ENCODE results near the gene SNAI3.

The SNAI3 gene

GRCh38 chr16:88691129-88691813 is 5.0 kb upstream of the SNAI3 start:
- no peak for DNase-seq (ENCODE audit: low spot score)

GRCh38 chr16:88690341-88691128 is 4.2 kb upstream of the SNAI3 start:
- no peak for DNase-seq (ENCODE audit: low spot score)

GRCh38 chr16:88688013-88688778 is 1.9 kb upstream of the SNAI3 start:
- no peak for DNase-seq (ENCODE audit: low spot score)

- no peak for DNase-seq (ENCODE audit: low spot score)
Observed at GRCh38 chr16:88687676-88688012, 1.3 kb upstream of the SNAI3 start.

GRCh38 chr16:88687254-88687576 is 908 bp upstream of the SNAI3 start:
- DNase-seq (ENCODE audit: low spot score): no peak

DNA sequence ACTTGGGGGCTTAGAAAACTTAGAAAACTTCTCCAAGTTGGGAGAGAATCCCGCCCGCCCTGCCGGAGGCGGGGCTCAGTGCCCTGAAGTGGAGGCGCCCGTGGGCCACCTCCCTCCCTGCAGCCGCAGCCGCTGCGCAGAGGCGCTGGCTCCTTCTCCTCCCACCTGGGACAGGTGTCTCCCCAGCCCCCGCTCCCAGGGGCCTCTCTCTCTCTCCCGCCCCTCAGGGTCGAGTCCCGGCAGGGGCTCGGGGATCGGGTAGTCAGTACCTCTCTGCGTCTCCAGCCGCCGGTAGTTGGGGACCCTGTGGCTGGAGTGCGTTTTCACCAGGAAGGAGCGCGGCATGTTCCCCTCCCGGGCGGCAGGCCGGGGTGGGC is 257 bp downstream of the SNAI3 start:
- peak; percentile 49 for DNase-seq (ENCODE audit: low spot score)

GRCh38 chr16:88685156-88686061 is 898 bp downstream of the SNAI3 start:
- DNase-seq (ENCODE audit: low spot score): peak; percentile 85

DNA sequence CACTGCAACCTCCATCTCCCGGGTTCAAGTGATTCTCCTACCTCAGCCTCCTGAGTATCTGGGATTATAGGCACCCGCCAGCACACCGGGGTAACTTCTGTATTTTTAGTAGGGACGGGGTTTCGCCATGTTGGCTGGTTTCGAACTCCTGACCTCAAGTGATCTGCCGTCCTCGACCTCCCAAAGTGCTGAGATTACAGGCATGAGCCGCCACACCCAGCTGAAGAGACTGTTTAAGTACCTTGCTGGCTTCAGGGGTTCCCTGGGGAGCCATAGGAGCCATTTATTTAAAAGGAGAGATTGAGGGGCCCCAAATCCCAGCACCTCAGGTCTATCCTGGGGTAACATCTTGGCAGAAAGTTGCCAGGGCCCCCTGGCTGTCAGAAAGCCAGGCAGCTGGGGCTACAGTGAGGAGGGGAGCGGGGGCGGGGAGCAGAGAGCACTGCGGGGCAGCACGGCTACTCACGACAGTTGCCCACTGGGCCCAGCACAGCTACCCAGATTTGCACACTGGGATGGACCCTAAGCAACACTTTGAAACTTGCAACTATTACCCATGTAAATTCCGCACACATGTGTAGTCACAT is 1.6 kb downstream of the SNAI3 start:
- DNase-seq (ENCODE audit: low spot score): no peak

GRCh38 chr16:88681709-88682451 is 4.4 kb downstream of the SNAI3 start:
- DNase-seq (ENCODE audit: low spot score): no peak

- no peak for DNase-seq (ENCODE audit: low spot score)
Observed at GRCh38 chr16:88681084-88681680, 5.1 kb downstream of the SNAI3 start.

- no peak for DNase-seq (ENCODE audit: low spot score)
Observed at GRCh38 chr16:88680554-88681083, 5.7 kb downstream of the SNAI3 start.

- DNase-seq (ENCODE audit: low spot score): no peak
Observed at GRCh38 chr16:88678224-88678979, 7.9 kb downstream of the SNAI3 start.

- no peak for DNase-seq (ENCODE audit: low spot score)
Observed at GRCh38 chr16:88677721-88678120, 8.6 kb downstream of the SNAI3 start.

GRCh38 chr16:88676502-88677242 is 9.6 kb downstream of the SNAI3 start:
- no peak for DNase-seq (ENCODE audit: low spot score)

DNA sequence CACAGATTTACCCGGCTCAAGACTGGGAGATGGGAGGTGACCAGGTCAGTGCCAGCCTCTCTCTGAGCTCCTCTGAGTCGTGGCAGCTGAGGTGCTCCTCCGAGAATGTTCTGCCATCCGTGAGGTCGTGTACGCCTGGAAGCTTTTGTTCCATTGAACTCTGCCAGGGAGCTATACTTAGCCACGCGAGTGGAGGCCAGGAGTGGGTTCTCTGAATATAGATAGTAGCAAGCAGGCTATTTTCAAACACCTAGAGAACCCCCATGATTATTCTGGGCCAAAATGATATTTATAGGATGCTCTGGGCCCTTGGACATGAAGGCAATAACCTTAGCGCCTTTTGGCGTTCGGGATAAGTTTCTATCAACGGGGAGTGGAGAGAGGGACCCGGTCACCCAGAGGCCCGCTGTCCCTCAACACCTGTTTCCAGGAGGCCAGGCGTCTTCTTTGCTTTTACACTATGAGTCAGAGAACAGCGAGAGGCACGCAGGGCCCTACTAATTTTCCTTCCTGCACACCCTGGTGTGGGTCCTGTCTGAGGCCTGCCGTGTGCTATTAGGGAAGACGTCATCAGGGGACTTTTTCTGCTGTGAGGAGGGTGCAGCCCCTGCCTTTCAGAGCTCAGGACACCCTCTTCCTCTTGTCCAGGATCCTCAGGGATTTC is 12.5 kb downstream of the SNAI3 start:
- DNase-seq (ENCODE audit: low spot score): no peak

DNA sequence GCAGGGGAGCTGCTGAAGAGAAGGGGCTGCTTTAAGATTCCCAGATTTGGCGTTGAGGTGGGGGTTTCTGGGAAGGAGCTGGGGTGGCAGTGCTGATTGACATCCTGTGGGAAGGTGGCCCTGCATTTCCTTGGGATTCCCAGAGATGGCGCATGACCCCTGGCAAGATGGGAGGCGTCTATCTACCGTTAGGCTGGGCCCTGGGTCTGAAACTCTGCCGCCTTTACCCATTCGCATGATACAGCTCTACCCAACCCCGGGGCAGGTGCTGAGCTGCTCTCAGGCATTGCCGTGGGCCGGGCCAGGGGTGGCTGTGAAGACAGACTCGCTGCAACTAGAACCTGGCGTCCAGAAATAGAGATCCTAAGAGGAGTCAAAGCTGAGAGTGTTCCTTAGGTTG is 13.5 kb downstream of the SNAI3 start:
- no peak for DNase-seq (ENCODE audit: low spot score)

DNA sequence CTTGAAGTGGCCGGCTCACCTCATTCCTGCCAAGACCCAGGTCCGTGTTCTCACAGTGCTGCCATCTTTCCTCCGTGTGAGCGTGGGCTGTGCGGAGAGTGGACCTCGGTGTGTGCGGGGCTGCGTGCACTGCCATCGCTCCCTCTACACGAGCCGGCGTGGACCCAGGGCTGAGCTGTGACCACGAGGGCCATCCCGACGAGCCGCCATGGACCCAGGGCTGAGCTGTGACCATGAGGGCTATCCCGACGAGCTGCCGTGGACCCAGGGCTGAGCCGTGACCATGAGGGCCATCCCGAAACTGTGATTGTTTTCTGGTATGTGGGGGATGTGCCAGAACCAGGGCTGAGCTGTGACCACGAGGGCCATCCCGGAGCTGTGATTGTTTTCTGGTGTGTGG is 14.5 kb downstream of the SNAI3 start:
- no peak for DNase-seq (ENCODE audit: low spot score)

GRCh38 chr16:88669980-88670379 is 16.3 kb downstream of the SNAI3 start:
- peak; percentile 47 for DNase-seq (ENCODE audit: low spot score)
